Adrenal gland (tissue), 12 donors: ENCODE measurements around the gene GTF3A. TPM values are rescaled to one million over a fixed set of nuclear protein-coding genes. Genes with fewer than 3 reads are reported as not detected.

Experiments used
- DNase-seq, 7 donors: peaks; one replicate each; pipeline ENCODE4 v3.0.0-alpha.2; 2019 to 2020
- H3K27ac ChIP-seq, 5 donors: fragments of 200-600 bp; sonication (generic) in 4 of 5; 1 replicate in 3 of 5; 2 replicates in 2 of 5; pipeline versions ENCODE4 v1.5.1 to v1.8.0; 2016 to 2020; ENCODE audit warnings: mild to moderate bottlenecking in 1 of 5
- H3K27me3 ChIP-seq: fragments of 200-600 bp; 2 replicates; pipeline ENCODE4 v1.8.0; 2021
- H3K36me3 ChIP-seq, 2 donors: fragments of 200-600 bp; replicated peaks in 1 of 2; 1 replicate in 1 of 2; 2 replicates in 1 of 2; pipeline versions ENCODE4 v1.5.1 to v1.8.0; 2018 to 2022
- H3K4me1 ChIP-seq, 2 donors: fragments of 200-600 bp; replicated peaks in 1 of 2; 1 replicate in 1 of 2; 2 replicates in 1 of 2; pipeline versions ENCODE4 v1.5.1 to v1.8.0; 2018 to 2021
- H3K4me3 ChIP-seq, 4 donors: fragments of 200-600 bp; sonication (generic) in 3 of 4; one replicate each; pipeline ENCODE4 v1.5.1; 2016 to 2018
- H3K9me3 ChIP-seq, 3 donors: fragments of 200-600 bp; sonication (generic) in 1 of 3; replicated peaks in 1 of 3; 1 replicate in 2 of 3; 2 replicates in 1 of 3; pipeline versions ENCODE4 v1.5.1 to v1.8.0; 2016 to 2021
- CTCF ChIP-seq, 6 experiments: fragments of 450-650 bp in 4 of 6; fragments of 200-600 bp in 2 of 6; sonication (generic) in 1 of 6; IDR thresholded peaks; 1 replicate in 5 of 6; 2 replicates in 1 of 6; pipeline versions ENCODE4 v1.5.1 to v1.8.0; 2016 to 2021; ENCODE audit warnings: antibody characterized with exemption in 6 of 6, mild to moderate bottlenecking in 2 of 6, moderate library complexity in 1 of 6
- POLR2A ChIP-seq, 2 donors: fragments of 450-650 bp; IDR thresholded peaks; one replicate each; pipeline ENCODE4 v1.6.1; 2017; ENCODE audit warnings: antibody characterized with exemption in 2 of 2, mild to moderate bottlenecking in 2 of 2, moderate library complexity in 1 of 2
- WGBS, 4 donors: extraction: QIAGEN DNeasy Blood & Tissue Kit in 2 of 4; methylation state at CpG; one replicate each; pipeline versions ENCODE4 v1.1.5 to v1.1.7; 2013 to 2017; 5-methylcytosine and 5-hydroxymethylcytosine counted together
- intact Hi-C, 2 donors: fragments of 100-400 bp; cut with DNase I; formaldehyde crosslinking; loops; one replicate each; pipeline versions ENCODE4 v1.14.1 to v1.15.0; 2022 to 2023
- polyA plus RNA-seq, 3 donors: library from polyadenylated mRNA; stranded (reverse); fragments of 200-250 nt in 2 of 3; fragments of 350-450 nt in 1 of 3; fragmentation: Illumina TruSeq in 1 of 3; extraction: RNeasy Lipid Tissue Mini Kit (QIAGEN cat#74804) in 1 of 3; gene quantifications; one replicate each; pipeline ENCODE4 v1.2.3, GENCODE V29; 2013 to 2014
- total RNA-seq, 9 donors: library from RNA; depleted of rRNA in 4 of 9; stranded (reverse); fragments of >200 nt in 4 of 9; fragments of 120-200 nt in 1 of 9; fragmentation: NEBNext Ultra II Directional in 1 of 9; extraction: Animal tissue kit (Norgen Biotek cat#: 25700) in 1 of 9; gene quantifications; one replicate each; pipeline versions ENCODE4 v1.1.0 to v1.2.4, GENCODE V29; 2013 to 2023
- donor health status: healthy with polysubstance abuse.
- donor health status: Bipolar disorder and iron deficiency.
- donor health status: DM: yes; HTN: yes; CAD: no.
- donor health status: DM: no; HTN: no; CAD: no.
- donor health status: DM: no; HTN: no; CAD: no.
- donor health status: DM: yes; HTN: yes; CAD: no.

GTF3A gene
- total and polyA plus RNA-seq, 12 donors: 55.2 to 265 (median 115) TPM

GRCh38 chr13:27379126-27379525 lies 45.3 kb upstream of the GTF3A start:
- H3K4me1 ChIP-seq: no peaks in the 10 kb centered on the region
- peaks cover 10% of the 10 kb centered on the region for H3K27me3 ChIP-seq
- DNase-seq: no peak
- H3K36me3 ChIP-seq: no peaks in the 10 kb centered on the region
- no peak for TF ChIP-seq POLR2A (IDR thresholded peaks at IDR 0.05)
- H3K27ac ChIP-seq: no peak overlapping the region
- intact Hi-C loops: loop anchor here in 1 of 2 donors (5.0 to 10.0 kb wide), 2 partner anchors 156 to 448 kb away; no protein-coding TSS in a partner anchor
- no peaks in the 10 kb centered on the region for H3K9me3 ChIP-seq
- WGBS, 4 donors: 62 to 76% (median 68%) methylated on average over 4 of the region's 4 CpGs
- H3K4me3 ChIP-seq: no peak overlapping the region

GRCh38 chr13:27379694-27380641 lies 44.5 kb upstream of the GTF3A start:
- H3K36me3 ChIP-seq: no peaks in the 10 kb centered on the region
- WGBS, 4 donors: 34 to 44% (median 38%) methylated on average over 13 to 14 of the region's 14 CpGs
- DNase-seq: peak in 6 of 7 donors; percentile 22 to 81 (median 36)
- H3K9me3 ChIP-seq: no peaks in the 10 kb centered on the region
- intact Hi-C loops: loop anchor here in 1 of 2 donors (5.0 to 10.0 kb wide), 2 partner anchors 155 to 447 kb away; no protein-coding TSS in a partner anchor
- no peak overlapping the region for H3K4me3 ChIP-seq
- no peaks in the 10 kb centered on the region for H3K4me1 ChIP-seq
- TF ChIP-seq POLR2A (IDR thresholded peaks at IDR 0.05): no peak
- TF ChIP-seq CTCF (IDR thresholded peaks at IDR 0.05): peak in 5 of 6 experiments; percentile 9 to 50 (median 28)
- no peak overlapping the region for H3K27ac ChIP-seq
- peaks cover 10% of the 10 kb centered on the region for H3K27me3 ChIP-seq

GRCh38 chr13:27381601-27382000 lies 42.8 kb upstream of the GTF3A start:
- Histone ChIP-seq H3K4me1 (no peaks in the 10 kb centered on the region), H3K27ac (no peak overlapping the region), H3K27me3 (peaks cover 10% of the 10 kb centered on the region), H3K4me3 (no peak overlapping the region), H3K36me3 (no peaks in the 10 kb centered on the region), H3K9me3 (no peaks in the 10 kb centered on the region)
- intact Hi-C loops: no loop called here
- 64 to 80% (median 69%) methylated on average over 5 to 17 of the region's 17 CpGs for WGBS, 4 donors
- DNase-seq: no peak
- TF ChIP-seq CTCF (IDR thresholded peaks at IDR 0.05) (no peak), POLR2A (IDR thresholded peaks at IDR 0.05) (no peak)

GRCh38 chr13:27383104-27383921 lies 41.1 kb upstream of the GTF3A start:
- no peaks in the 10 kb centered on the region for H3K9me3 ChIP-seq
- intact Hi-C loops: no loop called here
- WGBS, 4 donors: 81 to 89% (median 84%) methylated on average over 20 to 22 of the region's 22 CpGs
- no peak overlapping the region for H3K27ac ChIP-seq
- no peak for DNase-seq
- H3K36me3 ChIP-seq: no peaks in the 10 kb centered on the region
- H3K4me3 ChIP-seq: no peak overlapping the region
- TF ChIP-seq POLR2A (IDR thresholded peaks at IDR 0.05): no peak
- TF ChIP-seq CTCF (IDR thresholded peaks at IDR 0.05): no peak
- H3K27me3 ChIP-seq: peaks cover 10% of the 10 kb centered on the region
- H3K4me1 ChIP-seq: no peaks in the 10 kb centered on the region
